Activated CD4-positive, alpha-beta T cell treated with anti-CD3 and anti-CD28 coated beads for 36 hours (primary cell): ENCODE results near the gene C5orf58. TPM values are rescaled to one million over a fixed set of nuclear protein-coding genes. Genes with fewer than 3 reads are reported as not detected.
A peak's percentile ranks its signal among the peaks of the same experiment; 100 is the strongest.

Source experiments
- ATAC-seq: fragments of 200-7000 bp; cut with Tn5 transposase; one replicate; pipeline ENCODE4 v1.10.0; 2021; ENCODE audit warnings: mild to moderate bottlenecking, moderate library complexity
- CTCF ChIA-PET: fragments of 350-600 bp; sonication (Branson Sonifier 250); formaldehyde crosslinking; loops from one replicate; lab custom pipeline; 2021; ENCODE audit warnings: antibody characterized with exemption; lab: Charles Lee
- POLR2A ChIA-PET: fragments of 350-600 bp; sonication (Branson Sonifier 250); formaldehyde crosslinking; loops from one replicate; lab custom pipeline; 2021; ENCODE audit warnings: antibody characterized with exemption, inconsistent platforms; lab: Charles Lee
- DNase-seq: peaks from one replicate; pipeline ENCODE4 v3.0.0-alpha.2; 2020
- H3K27ac Mint-ChIP-seq: one replicate; pipeline ENCODE4 v1.8.0; 2021; ENCODE audit warnings: mixed read lengths
- H3K27me3 Mint-ChIP-seq: one replicate; pipeline ENCODE4 v1.8.0; 2021; ENCODE audit warnings: mixed read lengths
- H3K36me3 Mint-ChIP-seq: one replicate; pipeline ENCODE4 v1.8.0; 2021; ENCODE audit warnings: low read depth, mixed read lengths
- H3K4me1 Mint-ChIP-seq: one replicate; pipeline ENCODE4 v1.8.0; 2021; ENCODE audit warnings: mixed read lengths
- H3K4me3 Mint-ChIP-seq: one replicate; pipeline ENCODE4 v1.8.0; 2021; ENCODE audit warnings: mild to moderate bottlenecking, moderate library complexity, mixed read lengths
- H3K9me3 Mint-ChIP-seq: one replicate; pipeline ENCODE4 v1.8.0; 2021; ENCODE audit warnings: low read depth, mixed read lengths
- intact Hi-C, 2 experiments: fragments of 100-400 bp; cut with DNase I in 1 of 2; cut with micrococcal nuclease in 1 of 2; formaldehyde crosslinking; loops; one replicate each; pipeline versions ENCODE4 v1.14.2 to v1.15.1; 2022 to 2024; cut with DNase I, micrococcal nuclease
- total RNA-seq, 2 experiments: library from RNA; stranded (reverse); gene quantifications; one replicate each; pipeline ENCODE4 v1.2.3, GENCODE V29; 2021

C5orf58 gene, protein sequence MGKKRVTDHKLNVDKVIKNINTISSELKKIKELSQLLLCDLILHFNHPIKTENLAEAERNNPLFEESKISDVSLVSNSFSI
- not detected for total RNA-seq

DNA sequence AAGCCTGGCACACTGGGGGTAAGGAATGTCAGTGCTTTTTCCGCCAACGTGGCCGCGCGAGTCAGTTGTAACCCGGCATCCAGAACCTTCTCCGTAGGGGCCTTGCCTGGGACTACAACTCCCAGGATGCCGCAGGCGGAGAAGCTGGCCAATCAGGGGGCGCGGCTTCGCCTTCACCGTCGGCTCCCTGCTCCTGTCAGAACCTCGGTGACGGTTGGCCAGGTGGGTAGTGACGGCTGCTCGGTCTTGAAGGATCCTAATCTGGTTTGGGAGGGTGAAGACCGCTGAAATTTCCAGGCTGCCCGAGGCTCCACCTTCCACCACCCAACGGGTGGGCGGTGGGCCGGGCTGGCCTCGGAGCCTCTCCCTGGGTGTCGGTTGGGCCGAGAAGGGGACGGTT, at the start of gene C5orf58:
Gene C5orf58, plus strand, starts transcription at position 200 of the 400 bp plus-strand sequence. CDS start 1,992 bp downstream, outside the sequence.
- Mint-ChIP-seq H3K36me3 (no peaks in the 10 kb centered on the region), H3K27me3 (no peaks in the 10 kb centered on the region), H3K9me3 (no peaks in the 10 kb centered on the region), H3K4me1 (peaks cover 4% of the 10 kb centered on the region), H3K4me3 (no peak within 1 kb of the TSS), H3K27ac (no peak within 1 kb of the TSS)
- POLR2A ChIA-PET, result no interaction called here
- intact Hi-C loops, result no loop called here
- no peak for DNase-seq
- CTCF ChIA-PET, result interaction anchor here (1.1 to 1.6 kb wide), 3 partner anchors 9 to 60 kb away, joined by 3 to 4 read pairs (median 3); no protein-coding TSS in a partner anchor
- ATAC-seq, result no peak

DNA sequence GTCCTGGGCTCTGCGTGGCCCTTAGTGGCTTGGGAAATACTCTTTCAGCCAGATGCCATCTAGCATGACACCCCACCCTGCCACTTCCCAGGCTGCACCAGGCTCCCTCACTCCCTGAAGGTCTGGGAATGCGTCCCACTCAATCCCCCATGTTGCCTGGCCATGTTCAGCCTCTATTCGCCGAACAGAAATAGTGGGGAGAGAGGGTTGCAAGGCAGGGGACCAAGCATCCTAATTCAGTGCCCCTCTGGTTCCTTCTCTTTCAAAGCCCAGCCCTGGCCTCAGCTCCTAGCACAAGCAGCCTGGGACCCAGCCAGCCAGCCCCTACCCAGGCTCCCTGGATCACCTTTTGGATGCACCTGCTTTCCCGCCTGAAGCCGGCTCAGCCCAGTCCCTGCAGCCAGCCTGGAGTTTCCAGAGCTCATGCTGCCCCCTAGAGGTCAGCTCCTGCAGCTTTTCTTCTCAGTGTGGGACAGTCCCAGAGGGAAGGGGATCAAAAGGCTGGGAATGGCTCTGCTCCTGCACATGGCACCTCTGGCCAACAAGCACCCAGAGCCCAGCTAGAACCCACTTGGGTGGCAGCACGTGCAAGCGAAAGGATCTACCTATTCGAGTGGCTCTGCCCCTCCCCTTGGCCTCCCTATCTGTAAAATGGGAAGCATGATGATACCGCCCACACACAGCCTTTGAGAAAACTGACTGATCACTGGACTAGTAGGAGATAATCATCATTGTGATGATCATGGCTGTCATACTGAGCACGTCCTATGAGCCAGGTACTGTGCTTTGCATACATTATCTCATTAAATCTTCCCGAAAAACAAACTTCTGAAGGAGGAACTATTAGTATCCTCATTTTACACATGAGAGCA, 48.7 kb upstream of the C5orf58 start:
- Mint-ChIP-seq H3K4me3 (no peak overlapping the region), H3K36me3 (no peaks in the 10 kb centered on the region), H3K27ac (no peak overlapping the region), H3K4me1 (peaks cover 2% of the 10 kb centered on the region), H3K9me3 (no peaks in the 10 kb centered on the region), H3K27me3 (no peaks in the 10 kb centered on the region)
- intact Hi-C loops, result loop anchor here (1.0 kb wide), 2 partner anchors 84 to 236 kb away; no protein-coding TSS in a partner anchor
- CTCF ChIA-PET, result interaction anchor here (0.5 to 5.0 kb wide), 19 partner anchors 9 to 377 kb away, joined by 3 to 26 read pairs (median 3); no protein-coding TSS in a partner anchor
- POLR2A ChIA-PET, result interaction anchor here (0.5 to 0.6 kb wide), 2 partner anchors 13 to 150 kb away, joined by 3 read pairs; no protein-coding TSS in a partner anchor
- DNase-seq (peak; percentile 75), ATAC-seq (peak; percentile 88)

- Mint-ChIP-seq H3K4me3 (no peak overlapping the region), H3K27ac (no peak overlapping the region), H3K9me3 (no peaks in the 10 kb centered on the region), H3K36me3 (no peaks in the 10 kb centered on the region), H3K4me1 (peaks cover 2% of the 10 kb centered on the region), H3K27me3 (no peaks in the 10 kb centered on the region)
- DNase-seq, result no peak
- no peak for ATAC-seq
- intact Hi-C loops, result loop anchor here (1.0 kb wide), 2 partner anchors 84 to 236 kb away; no protein-coding TSS in a partner anchor
- ChIA-PET POLR2A (interaction anchor here (0.5 to 0.6 kb wide), 2 partner anchors 13 to 150 kb away, joined by 3 read pairs; no protein-coding TSS in a partner anchor), CTCF (interaction anchor here (0.6 to 5.0 kb wide), 11 partner anchors 10 to 144 kb away, joined by 3 to 26 read pairs (median 3); no protein-coding TSS in a partner anchor)
These were observed 48.0 kb upstream of the C5orf58 start for GRCh38 chr5:170184737-170185136.

DNA sequence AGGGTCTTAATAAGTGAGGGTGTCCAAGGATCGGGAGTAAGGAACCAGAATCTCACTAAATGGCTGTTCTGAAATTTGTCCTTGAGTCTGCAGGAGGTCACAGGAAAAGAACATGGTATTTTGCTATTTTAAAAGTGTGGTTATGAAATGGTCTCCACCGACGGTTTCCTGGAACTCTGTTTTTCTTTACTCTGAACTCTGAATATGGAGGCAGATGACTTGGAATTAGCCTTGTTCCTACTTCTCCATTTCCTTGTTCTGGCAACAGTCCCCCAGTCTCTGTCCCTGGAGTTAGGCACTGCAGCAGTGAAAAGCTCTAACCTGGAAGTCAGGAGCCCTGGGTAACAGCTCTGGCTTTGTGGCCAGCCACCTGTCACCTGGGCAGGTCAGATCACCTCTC, 46.6 kb upstream of the C5orf58 start:
- H3K27ac Mint-ChIP-seq, result no peak overlapping the region
- no peak for DNase-seq
- no peak overlapping the region for H3K4me3 Mint-ChIP-seq
- intact Hi-C loops, result no loop called here
- ChIA-PET CTCF (interaction anchor here (0.9 to 1.4 kb wide), 3 partner anchors 11 to 85 kb away, joined by 3 read pairs; no protein-coding TSS in a partner anchor), POLR2A (no interaction called here)
- no peaks in the 10 kb centered on the region for H3K36me3 Mint-ChIP-seq
- no peaks in the 10 kb centered on the region for H3K27me3 Mint-ChIP-seq
- H3K9me3 Mint-ChIP-seq, result no peaks in the 10 kb centered on the region
- no peak for ATAC-seq
- peaks cover 2% of the 10 kb centered on the region for H3K4me1 Mint-ChIP-seq

DNA sequence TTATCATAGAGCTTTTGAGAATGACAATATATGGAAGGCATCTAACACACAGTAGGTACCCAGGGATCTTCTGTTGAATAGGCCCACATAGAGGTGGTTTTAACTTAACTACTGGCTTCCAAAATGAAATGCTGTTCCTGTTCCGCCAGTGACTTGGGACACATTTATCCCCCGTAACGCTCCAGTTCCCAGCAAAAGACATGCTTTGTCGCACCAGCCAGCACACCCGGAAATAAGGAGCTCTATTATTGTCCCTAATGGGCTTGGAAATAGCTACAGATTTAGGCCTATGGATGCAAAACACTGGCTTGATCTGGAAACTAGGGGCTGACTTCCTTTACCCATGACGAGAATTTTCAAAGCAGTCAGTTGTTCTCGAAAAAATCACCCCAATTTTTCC, 45.9 kb upstream of the C5orf58 start:
- H3K27me3 Mint-ChIP-seq, result no peaks in the 10 kb centered on the region
- ATAC-seq, result no peak
- H3K9me3 Mint-ChIP-seq, result no peaks in the 10 kb centered on the region
- POLR2A ChIA-PET, result no interaction called here
- H3K27ac Mint-ChIP-seq, result no peak overlapping the region
- peaks cover 2% of the 10 kb centered on the region for H3K4me1 Mint-ChIP-seq
- H3K36me3 Mint-ChIP-seq, result no peaks in the 10 kb centered on the region
- intact Hi-C loops, result no loop called here
- DNase-seq, result no peak
- no peak overlapping the region for H3K4me3 Mint-ChIP-seq
- CTCF ChIA-PET, result interaction anchor here (0.8 to 1.4 kb wide), 3 partner anchors 10 to 155 kb away, joined by 3 read pairs; no protein-coding TSS in a partner anchor

DNA sequence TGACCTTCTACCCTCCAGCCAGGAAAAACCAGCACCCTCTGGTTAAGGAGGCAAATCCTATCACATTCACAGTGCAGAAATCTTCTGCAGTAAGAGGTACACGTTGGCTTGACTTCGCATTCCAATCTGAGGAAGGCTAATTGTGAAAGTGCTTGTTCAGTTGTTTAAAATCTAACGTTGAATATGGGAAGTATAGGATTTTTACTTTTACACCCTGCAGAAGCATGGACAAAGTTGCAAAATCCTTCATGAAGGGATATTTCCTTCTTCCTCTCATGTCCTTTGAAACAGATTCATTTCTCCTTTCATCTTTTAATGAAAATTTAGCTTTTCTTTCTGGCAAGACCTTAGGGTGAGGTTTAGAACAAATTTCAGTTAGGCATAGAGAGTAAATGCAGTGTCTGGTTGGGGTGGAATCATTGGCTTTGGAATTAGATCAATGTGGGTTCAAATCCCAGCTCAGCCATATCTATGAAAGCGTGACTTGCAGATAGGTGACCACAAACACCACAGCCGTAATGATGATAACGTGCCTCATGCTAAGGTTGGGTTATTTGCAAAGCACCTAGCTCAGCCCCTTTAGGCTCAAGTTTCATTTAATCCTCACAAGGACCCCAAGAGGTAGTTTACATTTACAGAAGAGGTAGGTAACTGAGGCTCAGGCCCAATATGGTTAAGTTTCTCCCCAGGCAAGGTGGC, 42.2 kb upstream of the C5orf58 start:
- no peak for ATAC-seq
- POLR2A ChIA-PET, result no interaction called here
- no peaks in the 10 kb centered on the region for H3K9me3 Mint-ChIP-seq
- no peaks in the 10 kb centered on the region for H3K4me1 Mint-ChIP-seq
- no peak overlapping the region for H3K27ac Mint-ChIP-seq
- no peak overlapping the region for H3K4me3 Mint-ChIP-seq
- intact Hi-C loops, result no loop called here
- H3K27me3 Mint-ChIP-seq, result no peaks in the 10 kb centered on the region
- no peaks in the 10 kb centered on the region for H3K36me3 Mint-ChIP-seq
- CTCF ChIA-PET, result interaction anchor here (0.7 to 1.1 kb wide), 4 partner anchors 25 to 212 kb away, joined by 3 to 6 read pairs (median 4); no protein-coding TSS in a partner anchor
- DNase-seq, result no peak

DNA sequence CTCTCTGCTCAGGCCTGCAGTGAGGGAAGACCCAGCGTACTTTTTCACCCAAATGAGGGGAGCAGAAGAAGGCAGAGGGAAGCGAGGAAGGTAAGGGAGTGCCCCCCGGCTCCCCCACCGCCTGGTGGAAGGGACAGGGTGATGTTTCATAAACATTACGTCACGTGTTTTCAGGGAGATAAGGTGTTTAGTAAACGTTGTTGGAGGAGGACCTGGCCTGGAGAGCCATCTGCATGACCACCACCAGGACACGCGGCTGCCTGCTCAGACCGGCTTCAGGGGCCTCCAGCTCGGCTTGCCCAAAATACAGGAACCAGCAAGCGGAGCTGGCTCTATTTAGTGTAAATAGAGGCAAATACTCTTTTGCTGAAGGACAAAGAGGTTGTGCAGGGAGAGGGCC, 40.0 kb upstream of the C5orf58 start:
- no peaks in the 10 kb centered on the region for H3K27me3 Mint-ChIP-seq
- no peaks in the 10 kb centered on the region for H3K36me3 Mint-ChIP-seq
- ChIA-PET POLR2A (no interaction called here), CTCF (interaction anchor here (1.1 kb wide), 1 partner anchor 9 kb away, joined by 3 read pairs; no protein-coding TSS in a partner anchor)
- no peaks in the 10 kb centered on the region for H3K9me3 Mint-ChIP-seq
- H3K4me3 Mint-ChIP-seq, result no peak overlapping the region
- DNase-seq (no peak), ATAC-seq (no peak)
- intact Hi-C loops, result no loop called here
- no peaks in the 10 kb centered on the region for H3K4me1 Mint-ChIP-seq
- no peak overlapping the region for H3K27ac Mint-ChIP-seq

DNA sequence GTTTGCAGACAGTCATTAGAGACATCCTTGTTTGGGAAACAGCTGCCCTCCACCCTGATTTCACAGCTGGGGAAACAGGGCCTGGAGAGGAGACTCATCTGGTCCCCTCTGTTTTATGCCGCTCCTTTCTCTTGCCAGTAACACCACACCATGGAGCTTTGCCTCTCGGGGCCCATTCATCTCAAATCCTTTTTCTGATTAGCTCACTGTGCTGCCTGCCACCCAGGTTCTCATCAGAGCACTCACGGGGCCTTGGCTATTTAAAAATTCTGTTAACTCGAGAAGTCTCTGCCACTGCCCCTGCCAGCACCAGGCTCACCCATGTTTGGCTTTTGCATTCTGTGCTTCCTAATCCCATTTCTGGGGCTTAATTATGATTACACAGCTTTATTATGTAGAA, 36.8 kb upstream of the C5orf58 start:
- DNase-seq (no peak), ATAC-seq (no peak)
- no peak overlapping the region for H3K4me3 Mint-ChIP-seq
- no peaks in the 10 kb centered on the region for H3K36me3 Mint-ChIP-seq
- H3K4me1 Mint-ChIP-seq, result no peaks in the 10 kb centered on the region
- H3K9me3 Mint-ChIP-seq, result no peaks in the 10 kb centered on the region
- intact Hi-C loops, result no loop called here
- no peaks in the 10 kb centered on the region for H3K27me3 Mint-ChIP-seq
- CTCF ChIA-PET, result interaction anchor here (0.6 to 1.1 kb wide), 2 partner anchors 7 to 10 kb away, joined by 3 read pairs; no protein-coding TSS in a partner anchor
- POLR2A ChIA-PET, result interaction anchor here (0.5 kb wide), 1 partner anchor 15 kb away, joined by 3 read pairs; no protein-coding TSS in a partner anchor
- no peak overlapping the region for H3K27ac Mint-ChIP-seq

DNA sequence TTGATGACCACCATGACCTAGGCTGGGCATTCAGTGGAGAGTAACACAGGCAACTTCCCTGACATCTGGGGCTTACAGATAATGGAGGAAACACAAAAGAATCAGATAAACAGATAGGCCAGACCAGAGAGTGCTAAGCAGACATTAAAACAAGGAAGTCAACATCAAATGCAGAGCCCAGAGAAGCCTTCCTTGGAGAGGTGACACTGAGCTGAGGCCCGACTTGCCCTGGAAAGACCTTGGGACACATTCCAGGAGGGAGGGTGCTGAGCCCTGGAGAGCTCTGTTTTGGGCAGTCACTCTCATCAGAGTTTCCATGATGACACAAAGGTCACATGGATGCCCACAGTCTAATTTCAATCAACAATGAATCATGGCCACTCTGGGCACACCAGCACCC, 31.9 kb upstream of the C5orf58 start:
- Mint-ChIP-seq H3K9me3 (no peaks in the 10 kb centered on the region), H3K27me3 (peaks cover 6% of the 10 kb centered on the region), H3K4me3 (no peak overlapping the region), H3K27ac (no peak overlapping the region), H3K4me1 (no peaks in the 10 kb centered on the region), H3K36me3 (no peaks in the 10 kb centered on the region)
- DNase-seq, result no peak
- CTCF ChIA-PET, result interaction anchor here (0.6 to 1.4 kb wide), 4 partner anchors 25 to 836 kb away, joined by 3 to 6 read pairs (median 3); no protein-coding TSS in a partner anchor
- POLR2A ChIA-PET, result no interaction called here
- ATAC-seq, result no peak
- intact Hi-C loops, result no loop called here

- H3K4me3 Mint-ChIP-seq, result no peak overlapping the region
- no peaks in the 10 kb centered on the region for H3K4me1 Mint-ChIP-seq
- CTCF ChIA-PET, result interaction anchor here (0.6 to 1.4 kb wide), 3 partner anchors 18 to 210 kb away, joined by 3 to 6 read pairs (median 3); no protein-coding TSS in a partner anchor
- intact Hi-C loops, result no loop called here
- H3K36me3 Mint-ChIP-seq, result no peaks in the 10 kb centered on the region
- DNase-seq, result no peak
- peaks cover 6% of the 10 kb centered on the region for H3K27me3 Mint-ChIP-seq
- POLR2A ChIA-PET, result no interaction called here
- H3K9me3 Mint-ChIP-seq, result no peaks in the 10 kb centered on the region
- no peak overlapping the region for H3K27ac Mint-ChIP-seq
- ATAC-seq, result no peak
These were observed 31.5 kb upstream of the C5orf58 start for GRCh38 chr5:170201311-170201710.

GRCh38 chr5:170202117-170202516, 30.7 kb upstream of the C5orf58 start:
- Mint-ChIP-seq H3K27ac (no peak overlapping the region), H3K4me1 (no peaks in the 10 kb centered on the region), H3K36me3 (no peaks in the 10 kb centered on the region), H3K27me3 (peaks cover 6% of the 10 kb centered on the region), H3K4me3 (no peak overlapping the region), H3K9me3 (no peaks in the 10 kb centered on the region)
- no peak for DNase-seq
- ChIA-PET CTCF (no interaction called here), POLR2A (no interaction called here)
- intact Hi-C loops, result no loop called here
- no peak for ATAC-seq
